ENCODE results near the gene TCF4.

Gene TCF4

GRCh38 chr18:55280503-55280902 lies 307.5 kb downstream of the TCF4 start:
- peak; percentile 57 to 88 for DNase-seq

- DNase-seq, result peak in 1 of 2 experiments; percentile 12
These were observed 312.7 kb downstream of the TCF4 start for GRCh38 chr18:55275039-55275901.

- DNase-seq, result no peak
These were observed 315.3 kb downstream of the TCF4 start for GRCh38 chr18:55272510-55273243.

GRCh38 chr18:55269622-55270021 lies 318.4 kb downstream of the TCF4 start:
- DNase-seq, result no peak

- no peak for DNase-seq
These were observed 319.2 kb downstream of the TCF4 start for GRCh38 chr18:55268628-55269275.

- no peak for DNase-seq
These were observed 319.8 kb downstream of the TCF4 start for GRCh38 chr18:55268151-55268601.

GRCh38 chr18:55266981-55267380 lies 321.0 kb downstream of the TCF4 start:
- DNase-seq, result no peak

- no peak for DNase-seq
These were observed 322.0 kb downstream of the TCF4 start for GRCh38 chr18:55265984-55266383.

- DNase-seq, result no peak
These were observed 322.8 kb downstream of the TCF4 start for GRCh38 chr18:55265130-55265675.

- DNase-seq, result peak in 1 of 2 experiments; percentile 4
These were observed 323.9 kb downstream of the TCF4 start for GRCh38 chr18:55264108-55264507.

GRCh38 chr18:55262021-55262560 lies 325.9 kb downstream of the TCF4 start:
- DNase-seq, result no peak

- DNase-seq, result no peak
These were observed 326.7 kb downstream of the TCF4 start for GRCh38 chr18:55261253-55261652.

GRCh38 chr18:55258088-55258487 lies 329.9 kb downstream of the TCF4 start:
- DNase-seq, result no peak

- no peak for DNase-seq
These were observed 331.1 kb downstream of the TCF4 start for GRCh38 chr18:55256929-55257289.

- no peak for DNase-seq
These were observed 331.6 kb downstream of the TCF4 start for GRCh38 chr18:55256226-55256928.

- DNase-seq, result no peak
These were observed 334.2 kb downstream of the TCF4 start for GRCh38 chr18:55253814-55254213.

GRCh38 chr18:55252901-55253300 lies 335.1 kb downstream of the TCF4 start:
- DNase-seq, result no peak

GRCh38 chr18:55252053-55252675 lies 335.8 kb downstream of the TCF4 start:
- DNase-seq, result no peak

- no peak for DNase-seq
These were observed 336.6 kb downstream of the TCF4 start for GRCh38 chr18:55251254-55251971.

GRCh38 chr18:55250768-55251173 lies 337.2 kb downstream of the TCF4 start:
- DNase-seq, result no peak

GRCh38 chr18:55249550-55249949 lies 338.4 kb downstream of the TCF4 start:
- no peak for DNase-seq

All from NCI-H524 (cell line).